Medulla oblongata (tissue), 1 donor: ENCODE measurements around the gene DHRS3.

Experiments
- DNase-seq: peaks from one replicate; pipeline ENCODE4 v3.0.0-alpha.2; 2015; ENCODE audit errors: extremely low spot score

Gene DHRS3

GRCh38 chr1:12640237-12640957 lies 22.4 kb upstream of the DHRS3 start:
- DNase-seq, result no peak

GRCh38 chr1:12637693-12638092 lies 19.7 kb upstream of the DHRS3 start:
- DNase-seq, result no peak

- DNase-seq, result no peak
Measured at GRCh38 chr1:12636098-12636950, 18.3 kb upstream of the DHRS3 start.

GRCh38 chr1:12634696-12635202 lies 16.7 kb upstream of the DHRS3 start:
- no peak for DNase-seq

GRCh38 chr1:12634156-12634555 lies 16.1 kb upstream of the DHRS3 start:
- DNase-seq, result no peak

- DNase-seq, result no peak
Measured at GRCh38 chr1:12631571-12631970, 13.6 kb upstream of the DHRS3 start.

GRCh38 chr1:12630946-12631530 lies 13.0 kb upstream of the DHRS3 start:
- no peak for DNase-seq

GRCh38 chr1:12629985-12630760 lies 12.2 kb upstream of the DHRS3 start:
- DNase-seq, result no peak

- DNase-seq, result no peak
Measured at GRCh38 chr1:12629511-12629956, 11.5 kb upstream of the DHRS3 start.

GRCh38 chr1:12627296-12627695 lies 9.3 kb upstream of the DHRS3 start:
- no peak for DNase-seq

- no peak for DNase-seq
Measured at GRCh38 chr1:12626888-12627287, 8.9 kb upstream of the DHRS3 start.

GRCh38 chr1:12625276-12625675 lies 7.3 kb upstream of the DHRS3 start:
- DNase-seq, result no peak

GRCh38 chr1:12622506-12622905 lies 4.5 kb upstream of the DHRS3 start:
- no peak for DNase-seq

- peak; percentile 59 for DNase-seq
Measured at GRCh38 chr1:12621346-12622335, 3.6 kb upstream of the DHRS3 start.

- no peak for DNase-seq
Measured at GRCh38 chr1:12620931-12621330, 2.9 kb upstream of the DHRS3 start.

GRCh38 chr1:12620488-12620865 lies 2.5 kb upstream of the DHRS3 start:
- DNase-seq, result no peak

- DNase-seq, result peak; percentile 92
Measured at GRCh38 chr1:12619792-12620487, 1.9 kb upstream of the DHRS3 start.

- peak; percentile 52 for DNase-seq
Measured at GRCh38 chr1:12618965-12619791, 1.2 kb upstream of the DHRS3 start.

GRCh38 chr1:12618661-12618964 lies 603 bp upstream of the DHRS3 start:
- DNase-seq, result no peak
